ENCODE data around the gene EEFSEC. TPM values are rescaled to one million over a fixed set of nuclear protein-coding genes. Genes with fewer than 3 reads are reported as not detected.

The EEFSEC gene
- total and polyA plus RNA-seq, 7 experiments from 2014 or later: 17.3 to 31.4 (median 18.3) TPM

- Histone ChIP-seq H3K36me3 (ENCODE audit: control insufficient read depth in 2 of 3, insufficient read depth in 3 of 3, low read length in 3 of 3) (peaks cover 0 to 20% (median 0%) of the 10 kb centered on the region in 3 experiments), H3K27me3 (ENCODE audit: control insufficient read depth in 2 of 2, insufficient read depth in 2 of 2, low read length in 2 of 2) (no peaks in the 10 kb centered on the region), H3K4me3 (ENCODE audit: low read length) (no peak overlapping the region), H3K27ac (ENCODE audit: low read depth, low read length) (no peak overlapping the region), H3K4me1 (ENCODE audit: control insufficient read depth in 2 of 2, insufficient read depth in 2 of 2, low read length in 2 of 2) (no peaks in the 10 kb centered on the region), H3K9me3 (ENCODE audit: control insufficient read depth in 2 of 3, low read length in 3 of 3) (no peaks in the 10 kb centered on the region)
- H3K36me3 Mint-ChIP-seq: peaks cover 0 to 34% (median 19%) of the 10 kb centered on the region in 5 donors
- no peaks in the 10 kb centered on the region for H3K27me3 Mint-ChIP-seq
- peak overlapping the region in 3 of 9 donors; percentile 45 to 66 (median 65) for H3K27ac Mint-ChIP-seq
- no peak overlapping the region for H3K4me3 Mint-ChIP-seq
- H3K4me1 Mint-ChIP-seq: peaks cover 0 to 51% (median 37%) of the 10 kb centered on the region in 7 donors
- intact Hi-C loops (cut with micrococcal nuclease): no loop called here
- DNase-seq (no peak), ATAC-seq (peak; percentile 14)
- ChIA-PET CTCF (no interaction called here), POLR2A (interaction anchor here (0.6 to 1.7 kb wide), 3 partner anchors 11 to 689 kb away, joined by 3 to 6 read pairs (median 4); no protein-coding TSS in a partner anchor)
- peaks cover 0 to 3% (median 0%) of the 10 kb centered on the region in 11 donors for H3K9me3 Mint-ChIP-seq
These were observed 128.4 kb downstream of the EEFSEC start for GRCh38 chr3:128281461-128282367.

GRCh38 chr3:128282380-128283196 is 129.3 kb downstream of the EEFSEC start:
- H3K36me3 Mint-ChIP-seq: peaks cover 4 to 40% (median 26%) of the 10 kb centered on the region in 5 donors
- H3K27me3 Mint-ChIP-seq: no peaks in the 10 kb centered on the region
- H3K9me3 Mint-ChIP-seq: peaks cover 0 to 6% (median 0%) of the 10 kb centered on the region in 11 donors
- H3K4me1 Mint-ChIP-seq: peaks cover 0 to 50% (median 36%) of the 10 kb centered on the region in 7 donors
- DNase-seq (no peak), ATAC-seq (no peak)
- Histone ChIP-seq H3K4me1 (ENCODE audit: control insufficient read depth in 2 of 2, insufficient read depth in 2 of 2, low read length in 2 of 2) (no peaks in the 10 kb centered on the region), H3K4me3 (ENCODE audit: low read length) (no peak overlapping the region), H3K27ac (ENCODE audit: low read depth, low read length) (no peak overlapping the region), H3K9me3 (ENCODE audit: control insufficient read depth in 2 of 3, low read length in 3 of 3) (no peaks in the 10 kb centered on the region), H3K27me3 (ENCODE audit: control insufficient read depth in 2 of 2, insufficient read depth in 2 of 2, low read length in 2 of 2) (no peaks in the 10 kb centered on the region), H3K36me3 (ENCODE audit: control insufficient read depth in 2 of 3, insufficient read depth in 3 of 3, low read length in 3 of 3) (peaks cover 0 to 28% (median 0%) of the 10 kb centered on the region in 3 experiments)
- intact Hi-C loops (cut with micrococcal nuclease): no loop called here
- ChIA-PET POLR2A (interaction anchor here (1.7 kb wide), 1 partner anchor 10 kb away, joined by 6 read pairs; no protein-coding TSS in a partner anchor), CTCF (interaction anchor here (0.5 kb wide), 1 partner anchor 88 kb away, joined by 3 read pairs; no protein-coding TSS in a partner anchor)
- no peak overlapping the region for H3K4me3 Mint-ChIP-seq
- peak overlapping the region in 2 of 9 donors; percentile 45 to 58 for H3K27ac Mint-ChIP-seq

GRCh38 chr3:128283421-128283820 is 130.1 kb downstream of the EEFSEC start:
- ChIA-PET CTCF (interaction anchor here (0.6 to 0.7 kb wide), 2 partner anchors 23 to 38 kb away, joined by 3 to 4 read pairs; no protein-coding TSS in a partner anchor), POLR2A (interaction anchor here (1.6 to 1.7 kb wide), 2 partner anchors 9 to 10 kb away, joined by 3 to 6 read pairs; no protein-coding TSS in a partner anchor)
- peaks cover 0 to 7% (median 0%) of the 10 kb centered on the region in 3 experiments for H3K9me3 ChIP-seq (ENCODE audit: control insufficient read depth in 2 of 3, low read length in 3 of 3)

GRCh38 chr3:128285042-128285966 is 132.0 kb downstream of the EEFSEC start:
- peaks cover 13 to 56% (median 38%) of the 10 kb centered on the region in 5 donors for H3K36me3 Mint-ChIP-seq
- Histone ChIP-seq H3K27ac (ENCODE audit: low read depth, low read length) (no peak overlapping the region), H3K9me3 (ENCODE audit: control insufficient read depth in 2 of 3, low read length in 3 of 3) (peaks cover 0 to 8% (median 0%) of the 10 kb centered on the region in 3 experiments), H3K4me1 (ENCODE audit: control insufficient read depth in 2 of 2, insufficient read depth in 2 of 2, low read length in 2 of 2) (no peaks in the 10 kb centered on the region), H3K36me3 (ENCODE audit: control insufficient read depth in 2 of 3, insufficient read depth in 3 of 3, low read length in 3 of 3) (peaks cover 0 to 35% (median 0%) of the 10 kb centered on the region in 3 experiments), H3K27me3 (ENCODE audit: control insufficient read depth in 2 of 2, insufficient read depth in 2 of 2, low read length in 2 of 2) (no peaks in the 10 kb centered on the region), H3K4me3 (ENCODE audit: low read length) (no peak overlapping the region)
- intact Hi-C loops (cut with micrococcal nuclease): no loop called here
- DNase-seq: no peak
- H3K4me1 Mint-ChIP-seq: peaks cover 0 to 37% (median 29%) of the 10 kb centered on the region in 7 donors
- POLR2A ChIA-PET: interaction anchor here (1.3 to 1.6 kb wide), 3 partner anchors 9 to 233 kb away, joined by 3 read pairs; partner anchors contain the start of gene SEC61A1
- CTCF ChIA-PET: no interaction called here
- no peak for ATAC-seq
- H3K27me3 Mint-ChIP-seq: no peaks in the 10 kb centered on the region
- peak overlapping the region in 8 of 9 donors; percentile 7 to 87 (median 60) for H3K27ac Mint-ChIP-seq
- no peak overlapping the region for H3K4me3 Mint-ChIP-seq
- H3K9me3 Mint-ChIP-seq: peaks cover 0 to 32% (median 10%) of the 10 kb centered on the region in 11 donors

More at GRCh38 chr3:128283421-128283820, 130.1 kb downstream of the EEFSEC start:
- Histone ChIP-seq H3K4me1 (ENCODE audit: control insufficient read depth in 2 of 2, insufficient read depth in 2 of 2, low read length in 2 of 2) (no peaks in the 10 kb centered on the region), H3K36me3 (ENCODE audit: control insufficient read depth in 2 of 3, insufficient read depth in 3 of 3, low read length in 3 of 3) (peaks cover 0 to 34% (median 0%) of the 10 kb centered on the region in 3 experiments), H3K4me3 (ENCODE audit: low read length) (no peak overlapping the region), H3K27me3 (ENCODE audit: control insufficient read depth in 2 of 2, insufficient read depth in 2 of 2, low read length in 2 of 2) (no peaks in the 10 kb centered on the region), H3K27ac (ENCODE audit: low read depth, low read length) (no peak overlapping the region)
- H3K4me1 Mint-ChIP-seq: peaks cover 0 to 43% (median 31%) of the 10 kb centered on the region in 7 donors
- ATAC-seq (no peak), DNase-seq (no peak)
- H3K4me3 Mint-ChIP-seq: no peak overlapping the region
- intact Hi-C loops (cut with micrococcal nuclease): no loop called here
- H3K27me3 Mint-ChIP-seq: no peaks in the 10 kb centered on the region
- peak overlapping the region in 3 of 9 donors; percentile 30 to 68 (median 58) for H3K27ac Mint-ChIP-seq
- H3K36me3 Mint-ChIP-seq: peaks cover 4 to 48% (median 33%) of the 10 kb centered on the region in 5 donors
- peaks cover 0 to 13% (median 1%) of the 10 kb centered on the region in 11 donors for H3K9me3 Mint-ChIP-seq

- no peak overlapping the region for H3K27ac ChIP-seq (ENCODE audit: low read depth, low read length)
- POLR2A ChIA-PET: interaction anchor here (1.2 kb wide), 1 partner anchor 11 kb away, joined by 3 read pairs; no protein-coding TSS in a partner anchor
- CTCF ChIA-PET: interaction anchor here (1.6 to 1.7 kb wide), 2 partner anchors 21 to 36 kb away, joined by 5 read pairs; no protein-coding TSS in a partner anchor
- H3K27me3 ChIP-seq (ENCODE audit: control insufficient read depth in 2 of 2, insufficient read depth in 2 of 2, low read length in 2 of 2): no peaks in the 10 kb centered on the region
- peaks cover 0 to 35% (median 13%) of the 10 kb centered on the region in 11 donors for H3K9me3 Mint-ChIP-seq
- ATAC-seq: no peak
- H3K27me3 Mint-ChIP-seq: no peaks in the 10 kb centered on the region
- no peak for DNase-seq
- H3K4me3 ChIP-seq (ENCODE audit: low read length): no peak overlapping the region
- peaks cover 16 to 59% (median 41%) of the 10 kb centered on the region in 5 donors for H3K36me3 Mint-ChIP-seq
- H3K4me3 Mint-ChIP-seq: peak overlapping the region in 1 of 10 donors; percentile 5
- intact Hi-C loops (cut with micrococcal nuclease): loop anchor here in 1 of 2 donors (1.0 kb wide), 1 partner anchor 8 kb away; no protein-coding TSS in a partner anchor
- H3K4me1 ChIP-seq (ENCODE audit: control insufficient read depth in 2 of 2, insufficient read depth in 2 of 2, low read length in 2 of 2): no peaks in the 10 kb centered on the region
- H3K27ac Mint-ChIP-seq: peak overlapping the region in 7 of 9 donors; percentile 7 to 87 (median 58)
- peaks cover 0 to 34% (median 25%) of the 10 kb centered on the region in 7 donors for H3K4me1 Mint-ChIP-seq
- H3K9me3 ChIP-seq (ENCODE audit: control insufficient read depth in 2 of 3, low read length in 3 of 3): peaks cover 0 to 8% (median 0%) of the 10 kb centered on the region in 3 experiments
- H3K36me3 ChIP-seq (ENCODE audit: control insufficient read depth in 2 of 3, insufficient read depth in 3 of 3, low read length in 3 of 3): peaks cover 0 to 35% (median 0%) of the 10 kb centered on the region in 3 experiments
These were observed 132.7 kb downstream of the EEFSEC start for GRCh38 chr3:128285967-128286321.
